Epithelial cell of prostate (primary cell): ENCODE data around the gene RBM26.
A peak's percentile ranks its signal among the peaks of the same experiment; 100 is the strongest.
"Not testable (repeated sequence)": the region's sequence is repeated elsewhere in the genome, so short reads cannot be mapped to it uniquely, and the experiment has no call there.

Experiments used
- DNase-seq: peaks from one replicate; pipeline ENCODE4 v3.0.0-alpha.2; 2011; ENCODE audit warnings: low read depth, low spot score
- H3K27ac ChIP-seq: fragments of 450-650 bp; 2 replicates; pipeline ENCODE4 v1.5.1; 2017; ENCODE audit warnings: mild to moderate bottlenecking

The RBM26 gene

GRCh38 chr13:79287939-79288795, 117.9 kb downstream of the RBM26 start:
- no peak overlapping the region for H3K27ac ChIP-seq
- no peak for DNase-seq

- no peak overlapping the region for H3K27ac ChIP-seq
- no peak for DNase-seq
Measured at GRCh38 chr13:79285159-79285558, 120.9 kb downstream of the RBM26 start.

- H3K27ac ChIP-seq: no peak overlapping the region
- DNase-seq: no peak
Measured at GRCh38 chr13:79283742-79284141, 122.3 kb downstream of the RBM26 start.

- DNase-seq: peak; percentile 34
- H3K27ac ChIP-seq: no peak overlapping the region
Measured at GRCh38 chr13:79282976-79283375, 123.1 kb downstream of the RBM26 start.

GRCh38 chr13:79282508-79282907, 123.5 kb downstream of the RBM26 start:
- no peak overlapping the region for H3K27ac ChIP-seq
- no peak for DNase-seq

- H3K27ac ChIP-seq: no peak overlapping the region
- no peak for DNase-seq
Measured at GRCh38 chr13:79281339-79281747, 124.7 kb downstream of the RBM26 start.

- not testable (repeated sequence) for DNase-seq, H3K27ac ChIP-seq
Measured at GRCh38 chr13:79279735-79280134, 126.3 kb downstream of the RBM26 start.

GRCh38 chr13:79273045-79273444, 133.0 kb downstream of the RBM26 start:
- no peak overlapping the region for H3K27ac ChIP-seq
- no peak for DNase-seq

GRCh38 chr13:79271616-79272015, 134.4 kb downstream of the RBM26 start:
- no peak for DNase-seq
- no peak overlapping the region for H3K27ac ChIP-seq

GRCh38 chr13:79270859-79271258, 135.2 kb downstream of the RBM26 start:
- DNase-seq: no peak
- no peak overlapping the region for H3K27ac ChIP-seq
